ENCODE measurements around the gene RDH16. TPM values are rescaled to one million over a fixed set of nuclear protein-coding genes. Genes with fewer than 3 reads are reported as not detected.

The RDH16 gene
- total RNA-seq, 1 donor from 2014 or later, result 0.44 TPM

DNA sequence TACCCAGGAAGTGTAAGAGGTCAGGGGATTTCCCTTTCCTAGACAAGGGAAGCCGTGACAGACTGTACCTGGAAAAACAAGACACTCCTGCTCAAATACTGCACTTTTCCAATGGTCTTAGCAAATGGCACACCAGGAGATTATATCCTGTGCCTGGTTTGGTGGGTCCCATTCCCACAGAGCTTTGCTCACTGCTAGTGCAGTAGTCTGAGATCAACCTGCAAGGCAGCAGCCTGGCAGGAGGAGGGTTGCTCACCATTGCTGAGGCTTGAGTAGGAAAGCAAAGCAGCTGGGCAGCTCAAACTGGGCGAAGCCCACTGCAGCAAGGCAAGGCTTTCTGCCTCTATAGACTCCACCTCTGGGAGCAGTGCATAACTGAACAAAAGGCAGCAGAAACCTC, 1.0 kb upstream of the RDH16 start:
- H3K9me3 Mint-ChIP-seq, result peaks cover 10% of the 10 kb centered on the region
- H3K4me3 Mint-ChIP-seq, result no peak overlapping the region
- peaks cover 7% of the 10 kb centered on the region for H3K36me3 Mint-ChIP-seq (ENCODE audit: low read depth)
- TF ChIP-seq, protein P1, sequence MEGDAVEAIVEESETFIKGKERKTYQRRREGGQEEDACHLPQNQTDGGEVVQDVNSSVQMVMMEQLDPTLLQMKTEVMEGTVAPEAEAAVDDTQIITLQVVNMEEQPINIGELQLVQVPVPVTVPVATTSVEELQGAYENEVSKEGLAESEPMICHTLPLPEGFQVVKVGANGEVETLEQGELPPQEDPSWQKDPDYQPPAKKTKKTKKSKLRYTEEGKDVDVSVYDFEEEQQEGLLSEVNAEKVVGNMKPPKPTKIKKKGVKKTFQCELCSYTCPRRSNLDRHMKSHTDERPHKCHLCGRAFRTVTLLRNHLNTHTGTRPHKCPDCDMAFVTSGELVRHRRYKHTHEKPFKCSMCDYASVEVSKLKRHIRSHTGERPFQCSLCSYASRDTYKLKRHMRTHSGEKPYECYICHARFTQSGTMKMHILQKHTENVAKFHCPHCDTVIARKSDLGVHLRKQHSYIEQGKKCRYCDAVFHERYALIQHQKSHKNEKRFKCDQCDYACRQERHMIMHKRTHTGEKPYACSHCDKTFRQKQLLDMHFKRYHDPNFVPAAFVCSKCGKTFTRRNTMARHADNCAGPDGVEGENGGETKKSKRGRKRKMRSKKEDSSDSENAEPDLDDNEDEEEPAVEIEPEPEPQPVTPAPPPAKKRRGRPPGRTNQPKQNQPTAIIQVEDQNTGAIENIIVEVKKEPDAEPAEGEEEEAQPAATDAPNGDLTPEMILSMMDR (conservative IDR thresholded peaks at IDR 0.05), result no peak
- H3K4me1 Mint-ChIP-seq, result no peaks in the 10 kb centered on the region
- no peak for DNase-seq (ENCODE audit: low read depth, low spot score)
- H3K27ac Mint-ChIP-seq (ENCODE audit: unreplicated experiment), result no peak overlapping the region
- H3K27me3 Mint-ChIP-seq (ENCODE audit: low read depth), result peaks cover 29% of the 10 kb centered on the region

DNA sequence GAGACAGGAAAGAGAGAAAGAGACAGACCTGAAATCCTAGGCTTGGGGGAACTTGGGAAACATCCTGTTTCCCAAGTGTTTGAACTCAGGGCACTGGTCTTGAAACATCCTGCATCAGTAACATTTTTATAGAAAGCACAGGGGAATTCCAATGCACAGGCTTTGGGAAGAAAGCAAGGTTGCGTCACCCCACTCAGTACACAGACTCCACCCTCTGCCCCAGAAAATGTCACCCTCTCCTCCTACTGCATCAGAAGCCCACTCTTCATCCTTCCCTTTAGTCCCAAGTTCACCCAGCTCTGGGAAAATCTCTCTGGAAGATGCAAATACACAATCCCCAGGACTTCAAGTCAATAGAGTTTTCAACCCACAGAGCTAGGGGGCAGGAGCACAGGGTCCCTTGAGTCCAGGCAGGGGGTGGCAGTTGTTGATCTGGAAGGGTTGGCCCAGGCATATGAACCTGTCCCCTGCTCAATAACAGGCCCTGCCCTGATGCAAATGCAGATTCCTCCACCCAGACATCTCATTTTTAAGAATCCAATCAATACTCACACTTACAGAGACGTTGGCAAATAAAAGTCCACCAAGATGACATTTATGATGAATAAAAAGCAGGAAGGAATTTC, 1.7 kb downstream of the RDH16 start:
- H3K9me3 Mint-ChIP-seq, result peaks cover 2% of the 10 kb centered on the region
- H3K27ac Mint-ChIP-seq (ENCODE audit: unreplicated experiment), result no peak overlapping the region
- H3K27me3 Mint-ChIP-seq (ENCODE audit: low read depth), result peaks cover 15% of the 10 kb centered on the region
- DNase-seq (ENCODE audit: low read depth, low spot score), result no peak
- no peak overlapping the region for H3K4me3 Mint-ChIP-seq
- TF ChIP-seq, protein P1 (conservative IDR thresholded peaks at IDR 0.05), result no peak
- peaks cover under 1% of the 10 kb centered on the region for H3K36me3 Mint-ChIP-seq (ENCODE audit: low read depth)
- no peaks in the 10 kb centered on the region for H3K4me1 Mint-ChIP-seq

DNA sequence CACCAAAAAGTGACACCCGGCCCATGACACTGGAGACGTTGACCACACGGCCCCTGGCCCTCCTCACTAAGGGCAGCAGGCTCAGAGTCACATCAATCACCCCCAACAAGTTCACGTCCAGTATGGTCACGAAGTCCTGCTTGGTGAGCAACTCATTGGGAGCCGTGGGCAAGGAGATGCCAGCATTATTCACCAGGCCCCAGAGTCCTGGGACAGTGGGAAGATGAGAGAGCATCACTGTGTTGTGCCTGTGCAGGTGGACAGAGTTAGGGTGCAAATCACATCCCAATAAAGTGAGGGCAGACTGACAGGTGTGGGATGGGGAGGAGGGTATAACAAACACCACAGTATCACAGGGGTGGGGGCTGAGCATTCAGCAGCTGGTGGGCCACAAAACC, 2.5 kb downstream of the RDH16 start:
- Mint-ChIP-seq H3K4me3 (no peak overlapping the region), H3K9me3 (peaks cover 2% of the 10 kb centered on the region), H3K4me1 (no peaks in the 10 kb centered on the region), H3K27ac (ENCODE audit: unreplicated experiment) (no peak overlapping the region), H3K36me3 (ENCODE audit: low read depth) (no peaks in the 10 kb centered on the region), H3K27me3 (ENCODE audit: low read depth) (peaks cover 8% of the 10 kb centered on the region)
- TF ChIP-seq, protein P1 (conservative IDR thresholded peaks at IDR 0.05), result no peak
- DNase-seq (ENCODE audit: low read depth, low spot score), result no peak

DNA sequence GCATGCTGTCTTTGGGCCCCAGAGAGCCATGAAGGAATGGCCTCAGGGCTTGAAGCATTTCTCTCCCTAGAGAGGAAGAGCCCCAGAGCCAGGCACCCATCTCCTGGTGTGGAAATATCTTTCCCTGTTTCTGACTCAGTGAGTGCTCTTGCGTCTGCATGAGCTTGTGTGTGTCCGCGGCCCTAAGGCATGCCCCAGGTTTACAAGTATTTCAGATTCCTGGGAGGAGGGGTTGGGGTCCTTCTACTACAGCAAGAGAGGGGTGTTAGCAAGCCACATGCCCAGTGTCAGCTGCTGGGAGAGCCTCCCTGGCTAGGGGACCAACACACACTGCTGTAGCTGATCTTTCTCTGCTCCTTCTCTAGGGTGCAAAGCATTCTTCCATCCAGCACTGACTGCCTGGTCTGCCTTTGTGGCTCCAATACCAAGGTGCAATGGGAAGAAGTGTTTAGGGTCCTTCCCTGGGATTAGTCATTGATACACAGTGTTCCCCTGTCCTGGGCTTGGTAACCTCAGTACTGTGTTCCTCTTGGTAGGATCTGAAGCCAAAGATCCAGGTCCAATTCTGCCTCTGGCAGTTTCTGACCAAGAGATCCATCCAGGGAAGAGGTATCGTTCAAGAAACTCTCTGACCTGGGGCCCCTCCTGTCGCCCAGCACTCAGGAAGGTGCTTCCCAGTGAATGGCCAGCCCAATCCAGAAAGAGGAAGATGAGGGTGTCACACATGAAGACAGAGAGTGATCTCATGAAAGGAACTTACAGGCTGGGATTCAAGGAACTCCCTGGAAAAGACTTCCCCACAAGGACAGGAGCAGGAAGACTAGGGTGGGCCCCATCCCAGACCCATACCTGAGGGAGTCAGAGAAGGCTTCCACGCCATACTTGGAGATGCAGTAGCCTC, 3.1 kb downstream of the RDH16 start:
- no peak for DNase-seq (ENCODE audit: low read depth, low spot score)
- H3K36me3 Mint-ChIP-seq (ENCODE audit: low read depth), result no peaks in the 10 kb centered on the region
- no peak overlapping the region for H3K27ac Mint-ChIP-seq (ENCODE audit: unreplicated experiment)
- H3K4me3 Mint-ChIP-seq, result no peak overlapping the region
- H3K4me1 Mint-ChIP-seq, result no peaks in the 10 kb centered on the region
- H3K27me3 Mint-ChIP-seq (ENCODE audit: low read depth), result peaks cover 2% of the 10 kb centered on the region
- peaks cover 2% of the 10 kb centered on the region for H3K9me3 Mint-ChIP-seq
- TF ChIP-seq, protein P1 (conservative IDR thresholded peaks at IDR 0.05), result no peak

DNA sequence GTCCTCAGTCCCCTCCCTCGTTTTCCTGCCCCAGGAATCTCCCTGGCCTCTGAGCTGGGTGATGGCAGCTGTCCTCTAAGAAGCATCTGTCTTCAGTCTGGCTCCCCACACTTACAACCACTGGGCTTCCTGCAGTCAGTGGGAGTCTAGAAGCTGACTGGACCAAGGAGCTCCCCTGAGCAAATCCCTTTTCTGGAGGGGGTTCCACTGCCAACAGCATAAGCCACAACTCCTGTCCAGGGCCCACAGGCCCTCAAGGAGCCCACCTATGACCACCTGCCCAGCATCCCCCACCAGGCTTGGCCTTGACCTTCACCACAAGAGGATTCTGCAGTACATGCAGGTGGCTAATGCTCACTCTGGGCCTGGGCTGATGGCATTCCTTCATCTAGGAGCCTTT, 4.1 kb downstream of the RDH16 start:
- Mint-ChIP-seq H3K9me3 (peaks cover 2% of the 10 kb centered on the region), H3K27me3 (ENCODE audit: low read depth) (peaks cover 2% of the 10 kb centered on the region), H3K27ac (ENCODE audit: unreplicated experiment) (no peak overlapping the region), H3K4me3 (no peak overlapping the region), H3K4me1 (no peaks in the 10 kb centered on the region), H3K36me3 (ENCODE audit: low read depth) (no peaks in the 10 kb centered on the region)
- no peak for DNase-seq (ENCODE audit: low read depth, low spot score)
- TF ChIP-seq, protein P1 (conservative IDR thresholded peaks at IDR 0.05), result no peak

All from neural crest cell (in vitro differentiated cells).